HG02678 (cell line): ENCODE measurements around the gene AHNAK2.

ENCODE experiments used
- ATAC-seq: cut with Tn5 transposase; IDR thresholded peaks from one replicate; pipeline ENCODE4 v1.9.1; 2021; ENCODE audit warnings: mild to moderate bottlenecking, moderate library complexity; ENCODE audit not compliant: unreplicated experiment

Gene AHNAK2

DNA sequence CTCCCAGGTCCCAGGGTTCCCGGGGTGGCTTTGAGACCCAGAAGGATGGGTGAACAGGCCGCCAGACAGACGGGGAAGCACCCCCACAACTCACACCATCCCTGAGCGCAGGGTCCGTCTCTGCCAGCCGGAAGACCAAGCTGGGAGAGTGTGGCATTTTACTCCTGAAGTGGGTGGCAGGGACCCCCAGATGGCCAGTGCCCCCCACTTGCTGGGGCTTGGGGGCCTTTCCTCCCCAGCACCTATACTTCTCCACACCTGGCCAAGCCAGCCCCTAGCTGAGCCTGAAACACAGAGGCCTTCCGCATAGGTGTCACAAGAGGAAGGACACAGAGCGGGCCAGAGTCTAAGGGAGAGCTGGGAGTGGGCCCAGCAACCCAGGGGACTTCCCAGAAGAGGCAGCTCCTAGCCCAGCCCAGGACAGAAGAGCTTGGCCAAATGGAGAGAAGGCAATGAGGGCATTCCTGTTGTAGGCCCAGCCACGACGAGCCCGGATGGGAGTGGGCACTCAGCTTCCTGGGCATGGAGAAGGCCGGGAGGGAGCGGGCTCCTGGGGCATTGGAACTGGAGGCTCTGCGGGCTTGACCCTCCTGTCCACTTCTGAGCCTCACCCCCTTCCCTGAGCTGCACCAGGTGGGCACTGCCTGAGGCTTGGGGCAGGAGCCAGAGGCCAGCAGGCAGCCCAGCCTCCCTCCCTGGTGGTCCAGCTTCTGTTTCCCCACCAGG is 3.3 kb downstream of the AHNAK2 start:
- ATAC-seq, result no peak

DNA sequence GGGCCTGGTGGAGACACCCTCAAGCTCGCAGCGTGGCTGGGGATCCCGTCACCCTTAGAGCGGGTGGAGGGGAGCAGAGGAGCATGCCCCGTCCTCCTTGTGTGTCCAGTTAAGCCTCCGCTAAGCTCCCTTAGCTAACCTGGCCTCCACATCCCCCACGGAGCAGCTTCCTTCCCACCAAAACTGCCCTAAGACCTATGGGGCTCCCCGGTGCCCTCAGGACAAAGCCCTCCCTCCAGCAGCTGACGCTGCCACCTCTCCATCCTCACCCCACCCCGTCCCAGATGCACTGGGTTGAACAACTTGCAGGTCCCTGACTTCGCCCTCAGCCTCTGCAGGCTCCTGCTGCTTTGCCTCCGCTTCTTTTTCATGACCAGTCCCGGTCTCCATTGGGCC is 4.0 kb downstream of the AHNAK2 start:
- no peak for ATAC-seq

DNA sequence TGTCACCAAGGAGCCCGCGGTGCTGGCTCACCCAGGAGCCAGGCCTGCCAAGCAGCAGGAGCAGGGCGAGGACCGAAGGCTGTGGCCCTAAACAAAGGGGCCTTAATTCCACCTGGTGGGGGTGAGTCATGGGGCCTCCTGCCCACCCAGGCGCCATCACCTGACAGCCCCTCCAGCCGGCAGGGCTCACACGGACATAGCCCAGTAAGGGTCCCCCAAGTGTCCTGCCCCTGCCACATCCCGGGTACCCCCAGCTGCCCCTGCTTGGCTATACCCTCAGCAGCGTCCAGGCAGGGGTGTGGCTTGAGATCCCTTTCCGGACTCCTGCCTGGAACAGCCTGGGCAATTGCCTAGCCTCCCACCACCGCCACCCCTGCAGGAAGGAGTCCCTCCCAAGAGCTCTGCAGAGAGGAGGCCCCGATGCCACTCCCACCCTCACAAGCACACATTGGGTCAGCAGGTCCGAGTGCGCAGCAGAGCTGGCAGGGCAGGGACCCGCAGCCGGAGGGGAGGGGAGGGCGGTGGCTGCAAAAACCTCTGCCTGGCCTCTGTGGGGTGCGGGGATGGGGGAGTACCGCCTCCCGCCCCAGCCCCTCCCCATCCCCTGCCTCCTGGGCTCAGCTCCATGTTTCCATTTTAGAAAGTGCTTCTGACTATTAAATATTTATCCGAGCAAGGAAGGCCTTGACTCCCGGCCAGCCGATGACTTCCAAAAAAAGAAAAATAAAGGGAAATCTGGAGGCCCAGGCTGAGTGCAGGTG is 4.6 kb downstream of the AHNAK2 start:
- ATAC-seq, result no peak

DNA sequence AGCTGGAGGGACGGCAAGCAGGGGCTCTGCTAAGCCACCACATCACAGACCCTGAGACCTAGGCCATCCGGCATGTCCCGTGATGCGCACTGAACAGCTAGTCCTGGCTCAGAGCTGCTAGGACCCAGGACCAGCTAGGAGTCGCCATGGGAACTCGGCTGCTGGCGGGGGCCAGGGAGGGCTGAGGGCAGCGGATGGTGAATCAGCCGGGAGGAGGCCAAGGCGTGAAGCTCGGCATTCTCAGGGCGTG is 5.1 kb downstream of the AHNAK2 start:
- no peak for ATAC-seq

DNA sequence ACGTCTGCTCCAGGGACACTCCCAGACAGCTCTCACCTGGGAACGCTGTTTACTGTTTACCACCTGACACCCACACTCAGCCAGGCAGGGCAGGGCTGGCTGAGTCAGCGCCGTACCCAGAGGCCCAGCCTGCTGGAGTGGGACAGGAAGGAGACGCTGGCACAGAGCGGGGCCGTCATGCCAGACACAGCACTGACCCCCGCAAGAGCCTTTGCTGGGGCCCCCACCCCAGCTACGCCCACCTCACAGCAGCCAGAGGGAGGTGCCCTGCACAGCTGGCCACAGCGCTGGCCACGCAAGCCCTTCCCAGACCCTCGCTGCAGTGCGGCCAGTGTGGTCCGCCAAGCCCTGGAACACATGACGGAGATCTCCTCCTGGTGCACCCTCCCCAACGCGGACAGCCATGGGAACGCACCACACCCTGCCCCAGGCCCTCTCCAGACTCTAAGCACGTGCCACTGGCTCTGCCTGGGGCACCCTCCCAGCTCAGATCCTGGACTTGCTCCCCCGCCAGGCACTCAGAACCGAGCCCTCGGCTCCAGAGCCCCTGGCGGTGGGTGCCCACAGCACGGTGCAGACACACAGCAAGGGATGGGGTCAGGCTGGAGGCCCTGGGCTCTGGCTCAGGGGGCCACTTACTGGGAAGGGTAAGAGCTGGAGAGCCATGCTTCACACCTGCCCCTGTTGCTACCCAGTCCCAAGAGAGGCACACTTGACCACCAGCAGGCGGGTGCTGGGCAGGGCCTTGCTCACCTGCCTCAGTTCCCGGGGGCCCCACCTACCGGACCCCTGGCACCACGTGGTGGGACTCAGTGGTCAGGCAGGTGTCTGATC is 5.7 kb downstream of the AHNAK2 start:
- ATAC-seq, result no peak

DNA sequence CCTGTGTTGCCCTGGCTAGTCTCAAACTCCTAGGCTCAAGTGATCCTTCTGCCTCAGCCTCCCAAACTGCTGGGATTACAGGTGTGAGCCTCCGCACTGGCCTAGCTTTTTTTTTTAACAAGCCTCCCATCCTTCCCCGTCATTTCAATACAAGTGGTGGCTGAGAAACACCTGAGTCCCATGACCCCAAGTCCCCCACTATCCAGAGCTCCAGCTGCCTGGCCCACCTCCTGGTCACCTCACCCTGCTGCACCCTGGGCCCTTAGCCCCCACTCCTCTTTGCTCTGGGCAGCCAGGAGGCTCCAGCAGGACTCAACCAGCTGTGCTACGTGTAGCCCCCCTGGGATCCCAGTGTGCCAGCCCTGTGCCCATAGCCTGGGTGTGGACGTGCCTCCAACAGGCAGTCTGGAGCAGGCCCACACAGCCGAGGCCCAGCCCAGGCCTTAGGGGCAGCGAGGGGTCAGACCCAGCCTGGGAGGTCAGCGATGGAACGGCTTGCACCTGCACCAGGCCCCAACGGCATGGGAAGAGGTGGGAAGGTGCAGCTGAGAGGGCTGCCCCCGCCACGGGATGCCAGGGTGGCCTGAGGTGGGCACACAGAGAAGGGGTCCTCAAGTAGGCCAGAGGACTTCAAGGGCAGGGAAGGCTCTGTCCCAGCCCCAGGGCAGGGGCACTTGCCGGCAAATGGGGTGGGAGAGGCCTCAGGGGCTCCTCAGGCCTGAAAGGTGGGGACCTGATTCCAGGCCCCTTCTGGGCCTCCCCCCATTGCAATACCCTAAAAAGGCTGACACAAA is 6.5 kb downstream of the AHNAK2 start:
- no peak for ATAC-seq

DNA sequence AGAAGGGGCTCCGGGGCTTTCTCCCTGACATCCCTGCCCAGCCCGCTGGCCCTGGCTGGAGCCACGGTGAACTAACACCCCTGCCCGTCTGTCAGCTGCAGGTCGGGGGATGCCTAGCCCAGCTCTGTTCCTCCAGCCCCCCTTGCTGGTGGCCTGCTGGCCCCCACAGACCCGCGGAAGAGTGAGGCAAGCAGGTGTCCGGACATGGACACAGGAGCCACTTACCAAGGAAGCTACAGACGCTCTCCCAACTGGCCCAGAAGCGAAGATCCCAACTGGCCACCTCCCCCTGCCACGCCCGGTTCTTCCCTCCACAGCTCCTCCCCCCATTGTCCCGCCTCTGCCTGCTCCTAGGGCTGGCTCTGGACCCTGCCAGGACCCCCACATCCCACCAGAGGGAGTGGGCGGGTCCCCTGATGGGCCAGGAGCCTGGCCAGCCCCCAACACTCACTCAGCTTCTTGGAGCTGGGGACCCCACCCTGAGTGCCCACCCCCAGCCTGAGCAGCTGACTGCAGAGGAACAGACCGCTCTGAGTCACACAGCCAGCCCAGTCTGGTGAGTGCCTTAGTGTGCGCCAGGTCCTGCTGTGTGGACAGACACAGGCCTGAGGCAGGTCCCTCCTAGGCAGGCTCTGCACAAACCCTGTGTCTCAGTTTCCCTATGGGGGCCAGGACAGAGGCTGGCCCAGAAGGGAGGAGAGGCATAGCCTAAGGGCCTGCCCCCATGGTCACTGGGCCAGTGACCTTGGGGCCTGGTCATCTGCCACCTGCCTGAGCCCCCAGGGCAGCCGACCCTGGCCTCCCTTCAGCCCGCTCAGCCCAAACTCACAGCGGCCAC is 7.7 kb downstream of the AHNAK2 start:
- ATAC-seq, result no peak

DNA sequence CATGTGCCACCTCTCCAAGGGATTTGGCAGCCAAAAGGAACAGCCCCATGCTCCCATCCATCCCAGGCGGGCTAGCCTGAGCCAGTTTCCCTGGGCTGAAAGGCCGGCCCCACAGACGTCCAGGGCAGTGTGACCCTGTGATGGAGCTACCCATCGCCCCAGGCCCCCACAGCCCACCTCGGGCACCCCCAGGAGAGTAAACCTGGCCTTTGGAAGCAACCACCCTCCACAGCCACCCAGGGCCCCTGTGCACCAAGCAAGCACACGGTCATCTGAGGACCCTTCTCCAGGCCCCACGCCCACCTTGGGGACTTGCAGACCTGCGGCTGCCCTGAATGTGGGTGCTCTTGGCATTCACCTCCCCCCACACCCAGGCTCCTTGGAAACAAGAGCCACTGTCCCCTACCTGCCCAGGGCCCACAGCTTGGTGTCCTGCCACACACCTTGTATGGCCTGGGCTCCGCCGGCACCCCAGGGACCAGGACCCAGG is 8.4 kb downstream of the AHNAK2 start:
- no peak for ATAC-seq

DNA sequence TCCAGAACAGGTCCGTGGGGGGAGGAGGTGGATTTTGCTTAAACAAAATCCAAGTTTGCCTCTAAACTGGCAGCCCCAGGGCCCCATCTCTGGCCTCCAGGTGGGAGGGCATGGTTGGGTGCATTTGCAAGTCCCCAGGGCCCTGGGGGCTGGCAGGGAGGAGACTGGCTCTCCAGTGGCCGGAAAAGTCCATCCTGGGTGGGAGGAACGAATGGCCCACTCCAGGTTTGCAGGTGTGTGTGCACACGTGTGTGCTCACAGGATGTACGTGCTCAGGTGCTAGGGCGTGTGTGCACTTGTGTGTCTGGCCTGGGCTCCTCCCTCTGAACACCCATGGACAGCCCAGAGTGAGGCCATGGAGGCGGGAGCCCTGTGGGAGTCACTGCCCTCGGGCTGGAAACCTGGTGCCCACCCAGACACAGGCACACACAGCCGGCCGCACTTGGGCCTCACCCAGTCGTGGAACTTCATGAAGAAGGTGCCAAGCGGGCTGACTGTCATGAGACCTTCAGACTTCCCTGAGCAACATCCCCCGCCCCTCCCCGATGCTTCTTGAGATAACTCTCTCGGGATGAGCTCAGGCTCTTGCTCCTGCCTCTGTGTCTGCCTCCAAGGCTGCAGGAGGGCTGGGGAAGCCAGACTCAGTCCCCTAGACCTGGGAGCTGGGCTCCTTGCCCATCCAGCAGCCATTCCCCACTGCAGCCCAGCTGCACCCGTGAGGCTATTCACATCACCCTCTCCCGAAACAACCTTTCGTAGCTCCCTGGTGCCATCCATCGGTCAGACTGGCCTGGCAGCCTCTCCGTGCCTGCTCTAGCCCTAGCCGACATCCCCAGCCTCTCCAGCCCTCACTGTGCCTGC is 9.4 kb downstream of the AHNAK2 start:
- ATAC-seq, result no peak

DNA sequence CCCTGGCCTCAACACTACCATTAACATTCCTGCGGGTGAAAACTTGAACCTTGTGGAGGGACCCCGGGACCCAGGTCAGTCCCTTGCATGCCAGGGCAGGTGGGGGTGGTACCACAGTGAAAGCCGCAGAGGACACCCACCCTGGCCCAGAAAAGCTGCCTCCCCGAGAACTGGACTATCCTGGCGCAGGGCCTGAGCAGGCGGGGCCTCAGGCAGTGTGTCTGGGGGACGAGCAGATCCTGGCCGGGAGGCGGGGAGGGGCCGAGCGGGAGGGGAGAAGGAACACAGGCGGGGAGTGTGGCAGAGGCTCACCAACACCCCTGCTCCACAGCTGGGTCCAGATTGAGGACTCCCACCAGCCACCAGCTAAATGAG is 10.0 kb downstream of the AHNAK2 start:
- no peak for ATAC-seq

DNA sequence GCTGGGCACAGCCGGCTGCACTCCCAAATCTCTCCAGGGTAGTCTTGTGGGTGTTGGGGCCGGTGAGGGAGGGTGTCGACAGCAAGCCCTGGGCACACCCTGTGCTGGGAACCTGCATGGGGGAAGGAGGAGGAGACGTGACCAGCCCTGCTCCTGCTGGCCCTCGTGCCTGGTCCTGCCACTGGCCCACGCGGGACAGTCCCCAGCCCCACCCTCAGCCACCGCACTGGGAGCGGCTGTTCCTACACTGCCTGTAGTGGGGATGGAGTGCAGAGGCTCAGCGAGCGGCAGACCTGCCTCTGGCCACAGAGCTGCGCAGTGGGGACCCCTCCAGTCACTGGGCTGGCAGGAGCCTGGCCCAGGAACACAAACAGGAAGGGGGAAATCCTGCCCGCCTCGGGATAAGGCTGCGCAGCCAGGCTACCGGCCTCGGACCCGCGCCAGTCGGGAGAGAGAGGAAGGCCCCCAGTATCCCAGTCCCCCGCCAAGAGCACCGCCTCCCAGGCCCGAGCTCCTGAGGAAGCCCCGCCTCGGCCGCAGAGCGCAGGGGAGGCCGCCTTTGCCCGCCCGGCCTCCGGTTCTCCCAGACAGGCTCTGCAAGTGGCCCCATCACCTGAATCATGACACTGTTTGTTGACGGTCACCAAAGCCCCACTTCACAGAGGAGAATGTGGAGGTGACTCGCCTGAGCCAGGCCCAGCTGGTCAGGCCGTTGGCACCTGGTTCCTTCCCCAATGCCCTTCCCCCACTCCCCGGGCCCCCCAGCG is 10.6 kb downstream of the AHNAK2 start:
- ATAC-seq, result no peak

DNA sequence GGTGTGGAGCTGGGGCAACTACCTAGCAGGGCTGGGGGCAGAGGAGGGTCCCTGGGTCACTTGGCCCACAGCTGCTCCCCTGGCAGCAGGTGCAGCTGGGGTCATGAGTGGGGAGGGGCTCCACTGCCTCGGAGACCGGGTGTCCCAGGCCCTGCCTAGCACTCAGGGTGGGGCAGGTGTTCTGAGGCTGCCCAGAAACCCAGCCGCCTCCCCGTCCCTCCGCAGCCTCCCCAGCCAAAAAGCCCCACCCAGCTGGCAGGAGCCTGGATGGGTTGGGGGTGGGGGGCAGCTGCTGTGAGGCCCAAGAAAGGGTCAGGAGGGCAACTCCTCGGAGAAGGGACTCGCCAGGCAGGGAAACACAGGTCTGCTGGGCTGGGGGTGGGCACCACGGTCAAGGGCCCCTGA is 11.2 kb downstream of the AHNAK2 start:
- ATAC-seq, result no peak

DNA sequence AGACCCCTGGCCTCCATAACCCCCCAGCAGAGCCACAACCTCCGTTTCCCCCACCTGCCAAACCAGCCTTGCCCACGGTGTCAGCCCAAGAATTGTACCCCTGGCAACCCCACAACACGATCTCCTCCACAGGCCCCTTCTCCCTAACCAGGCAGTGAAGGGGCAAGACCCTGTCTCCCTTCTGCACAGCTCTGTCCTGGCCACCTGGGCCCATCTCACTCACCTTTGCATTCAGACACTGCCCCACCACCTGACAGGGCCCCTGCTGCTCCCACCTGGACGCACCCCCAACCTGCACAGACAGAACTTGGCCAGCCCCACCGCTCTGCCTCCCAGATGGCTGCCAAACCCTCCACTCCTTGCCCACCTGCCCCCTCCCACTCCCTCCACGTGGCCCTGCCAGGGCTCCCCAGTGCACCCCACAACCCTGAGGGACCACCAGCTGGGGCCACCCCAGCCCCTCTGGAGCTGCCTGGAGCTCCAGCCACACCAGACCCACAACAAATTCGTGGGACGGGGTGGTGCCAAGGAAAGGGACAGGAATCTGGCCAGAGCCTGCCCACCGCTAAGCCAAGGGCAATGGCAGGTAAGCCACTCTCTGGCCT is 11.8 kb downstream of the AHNAK2 start:
- no peak for ATAC-seq

DNA sequence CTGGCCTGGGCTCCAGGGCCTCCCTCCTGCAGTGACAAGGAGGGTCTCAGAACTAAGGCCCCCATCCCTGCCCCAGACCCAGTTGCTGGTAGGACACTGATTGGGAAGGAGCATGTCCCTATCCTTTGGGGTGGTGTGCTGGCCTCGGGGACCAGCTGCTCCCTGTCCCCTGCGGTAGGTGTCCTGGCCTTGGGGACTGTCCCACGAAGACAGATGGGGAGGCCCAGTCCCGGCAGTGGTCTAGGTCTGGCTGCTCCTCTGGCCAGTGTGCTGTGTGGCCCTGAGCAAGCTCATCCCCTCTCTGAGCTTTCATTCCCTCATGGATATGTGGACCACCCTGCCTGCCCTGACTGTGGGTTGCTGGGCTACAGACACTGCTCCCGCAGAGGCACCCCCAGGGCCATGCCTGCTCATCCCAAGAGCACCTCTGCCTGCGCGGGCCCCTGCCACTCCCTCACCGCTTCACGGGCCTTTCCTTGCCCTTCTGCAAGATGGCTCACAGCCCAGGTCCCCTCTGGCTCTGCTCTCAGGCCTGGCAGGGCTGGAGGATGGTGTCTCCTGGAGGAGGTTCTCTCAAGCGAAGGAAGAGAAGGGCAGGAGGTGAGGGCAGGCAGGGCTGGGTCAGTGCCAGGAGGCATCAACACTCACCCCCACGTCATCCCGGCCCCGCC is 12.5 kb downstream of the AHNAK2 start:
- no peak for ATAC-seq

DNA sequence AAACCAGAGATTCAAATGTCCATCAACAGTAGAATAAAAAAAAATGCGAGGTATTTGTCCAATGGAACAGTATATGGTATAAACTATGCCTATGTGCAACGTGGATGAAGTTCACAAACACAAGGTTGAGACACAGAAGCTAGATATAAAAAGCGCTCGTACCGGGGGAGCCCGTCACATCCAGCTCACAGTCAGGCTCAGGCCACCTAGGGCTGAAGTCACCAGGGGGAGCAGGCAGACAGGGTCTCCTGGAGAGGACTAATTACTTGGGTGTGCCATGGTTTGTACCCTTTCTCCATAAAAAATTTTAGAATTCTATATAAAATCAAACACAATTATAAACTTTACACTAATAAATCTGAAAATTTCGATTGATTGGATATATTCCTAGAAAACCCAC is 13.6 kb downstream of the AHNAK2 start:
- ATAC-seq, result no peak

DNA sequence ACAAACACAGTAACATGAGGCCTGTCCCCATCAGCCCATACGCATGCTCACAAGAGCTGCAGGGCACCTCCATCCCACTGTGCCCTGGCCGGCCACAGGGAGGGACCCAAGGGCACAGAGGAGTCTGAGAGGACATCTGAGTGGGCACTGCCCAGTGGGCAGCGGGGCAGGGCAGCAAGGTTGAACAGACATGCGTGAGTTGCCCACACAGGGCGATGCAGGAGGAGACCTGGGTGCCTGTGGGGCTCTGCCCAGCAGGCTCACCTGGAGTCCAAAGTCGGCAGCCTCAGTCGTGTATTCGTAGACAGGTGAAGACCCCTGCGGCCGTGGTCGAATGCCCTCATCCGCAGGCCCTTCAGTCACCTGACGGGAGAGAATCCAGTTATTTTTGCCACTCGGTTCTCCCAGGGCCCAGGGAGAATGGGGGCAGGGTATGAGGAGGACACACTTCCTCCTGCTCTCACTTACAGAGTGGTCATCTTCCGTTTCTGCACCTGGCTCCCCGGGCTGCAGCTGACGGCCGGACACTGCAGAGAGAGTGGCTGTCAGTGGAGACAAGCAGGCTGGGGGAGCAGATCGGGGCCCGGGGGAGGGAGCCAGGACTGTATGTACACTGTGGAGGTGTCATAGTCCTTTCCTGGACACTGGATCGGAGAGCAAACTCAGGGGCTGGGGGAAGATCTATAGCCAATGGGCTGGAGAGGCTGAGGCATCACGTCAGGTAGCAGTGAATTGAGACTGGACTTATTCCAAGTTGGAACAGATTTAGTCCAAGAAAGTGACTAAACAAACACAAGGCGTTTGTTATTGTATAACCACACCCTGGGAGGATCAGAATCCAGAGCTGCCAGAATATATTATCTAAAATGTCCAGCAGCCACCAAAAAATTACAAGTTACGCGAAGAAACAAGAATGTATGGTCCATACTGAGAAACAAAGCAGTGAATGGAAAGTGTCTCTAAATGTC is 20.7 kb downstream of the AHNAK2 start:
- ATAC-seq, result no peak
